K562 (cell line): ENCODE data around the gene INHA. TPM values are rescaled to one million over a fixed set of nuclear protein-coding genes. Genes with fewer than 3 reads are reported as not detected.

Experiments
- COPS2 ChIP-seq: fragments of 450-650 bp; conservative IDR thresholded peaks from 2 replicates; pipeline ENCODE4 v1.6.1; 2016; ENCODE audit warnings: mild to moderate bottlenecking, moderate library complexity
- GATA2 ChIP-seq: sonication (generic); formaldehyde crosslinking; IDR thresholded peaks from 2 replicates; pipeline ENCODE4 v1.4.0; 2020; ENCODE audit warnings: mild to moderate bottlenecking, missing genetic modification reagents
- HLTF ChIP-seq: fragments of 450-650 bp; IDR thresholded peaks from 2 replicates; pipeline ENCODE4 v1.6.1; 2016
- MECOM ChIP-seq: fragments of 250-450 bp; sonication (Bioruptor Pico); IDR thresholded peaks from 2 replicates; pipeline ENCODE4 v1.8.0; 2022; ENCODE audit warnings: inconsistent platforms
- MNT ChIP-seq, 2 experiments: fragments of 450-650 bp; conservative IDR thresholded peaks; 2 replicates each; pipeline ENCODE4 v1.6.1; 2017; ENCODE audit warnings: mild to moderate bottlenecking in 2 of 2, moderate library complexity in 2 of 2
- MTA3 ChIP-seq: fragments of 450-650 bp; formaldehyde crosslinking; IDR thresholded peaks from 2 replicates; pipeline ENCODE4 v1.6.1; 2017; ENCODE audit warnings: mild to moderate bottlenecking, borderline replicate concordance
- NRF1 ChIP-seq, 2 experiments: fragments of 450-650 bp; IDR thresholded peaks in 1 of 2; conservative IDR thresholded peaks in 1 of 2; 2 replicates each; pipeline ENCODE4 v1.6.1; 2014; ENCODE audit warnings: mild to moderate bottlenecking in 2 of 2
- TEAD1 ChIP-seq, 2 experiments: fragments of 450-650 bp in 1 of 2; sonication (generic) in 1 of 2; formaldehyde crosslinking; IDR thresholded peaks; 2 replicates each; pipeline versions ENCODE4 v1.4.0 to v1.8.0; 2020 to 2022; ENCODE audit warnings: mild to moderate bottlenecking in 2 of 2, missing genetic modification reagents in 1 of 2
- VEZF1 ChIP-seq: fragments of 200-800 bp; sonication (Bioruptor generic); IDR thresholded peaks from 2 replicates; pipeline ENCODE4 v1.6.1; 2017; ENCODE audit warnings: missing genetic modification characterization, missing compliant biosample characterization
- ZNF23 ChIP-seq: fragments of 250-450 bp; sonication (Bioruptor Pico); IDR thresholded peaks from 2 replicates; pipeline ENCODE4 v1.4.0; 2020; ENCODE audit warnings: mild to moderate bottlenecking
- ZNF407 ChIP-seq: fragments of 450-650 bp; IDR thresholded peaks from 2 replicates; pipeline ENCODE4 v1.6.1; 2016; ENCODE audit warnings: low read depth
- ZNF740 ChIP-seq, 3 experiments: fragments of 200-800 bp in 1 of 3; sonication (Bioruptor generic) in 1 of 3; sonication (generic) in 1 of 3; formaldehyde crosslinking in 1 of 3; IDR thresholded peaks; 2 replicates each; pipeline versions ENCODE4 v1.6.1 to v1.8.0; 2016 to 2022; ENCODE audit warnings: mild to moderate bottlenecking in 2 of 3, missing compliant biosample characterization in 2 of 3, missing genetic modification characterization in 2 of 3, missing genetic modification reagents in 1 of 3
- ZNF76 ChIP-seq: fragments of 250-450 bp; sonication (Bioruptor Pico); IDR thresholded peaks from 2 replicates; pipeline ENCODE4 v1.4.0; 2020; ENCODE audit warnings: mild to moderate bottlenecking, moderate library complexity, borderline replicate concordance
- polyA plus RNA-seq, 8 experiments: library from polyadenylated mRNA; depleted of rRNA in 4 of 8; stranded (reverse) in 5 of 8; unstranded in 3 of 8; fragments of >200 nt; fragmentation: Nextera tagmentation in 2 of 8; fragmentation: Illumina TruSeq in 1 of 8; extraction: Ambion mirVana in 2 of 8; extraction: Trizol in 1 of 8; gene quantifications; 2 replicates each; pipeline versions ENCODE4 v1.2.1 to v1.2.3, GENCODE V29; 2011 to 2014; ENCODE audit warnings: inconsistent platforms in 1 of 8, missing spikeins in 1 of 8
- total RNA-seq, 7 experiments: library from RNA; depleted of rRNA in 6 of 7; stranded (reverse); fragments of >200 nt in 6 of 7; fragmentation: Illumina TruSeq in 2 of 7; extraction: Trizol in 2 of 7; gene quantifications; 2 replicates each; pipeline versions ENCODE4 v1.2.1 to v1.2.3, GENCODE V29; 2011 to 2021; ENCODE audit warnings: low replicate concordance in 1 of 7

Gene INHA
- total and polyA plus RNA-seq, 9 of the 15 experiments (the other 6 are each of a cell fraction or from before 2014, with no cell fraction given), result 0.07 to 1.9 (median 0.40) TPM

GRCh38 chr2:219551441-219552381, 20.4 kb upstream of the INHA start (continued):
- TF ChIP-seq ZNF407 (no peak), NRF1 (conservative IDR thresholded peaks at IDR 0.05 in 1 of 2, IDR thresholded peaks at IDR 0.05 in 1 of 2) (peak; percentile 69 to 71), TEAD1 (CRISPR knock-in tag; IDR thresholded peaks at IDR 0.05) (peak in 1 of 2 experiments; percentile 12; a peak in 1 of 4 replicates), VEZF1 (CRISPR knock-in tag) (0 out of 2 replicates have a peak, but pooled peaks have one; percentile 33), MECOM (CRISPR knock-in tag) (no peak), MNT (conservative IDR thresholded peaks at IDR 0.05) (peak; percentile 45 to 62; a peak in 2 of 4 replicates), HLTF (no peak), COPS2 (no peak), ZNF23 (CRISPR knock-in tag) (no peak), ZNF740 (CRISPR knock-in tag; IDR thresholded peaks at IDR 0.05) (no peak), ZNF740 (tag; IDR thresholded peaks at IDR 0.05) (no peak), ZNF76 (no peak), GATA2 (CRISPR knock-in tag) (no peak), MTA3 (0 out of 2 replicates have a peak, but pooled peaks have one; percentile 7)
